ENCODE measurements around the gene AOC2. TPM values are rescaled to one million over a fixed set of nuclear protein-coding genes. Genes with fewer than 3 reads are reported as not detected.

The AOC2 gene
- polyA plus RNA-seq, 1 of the 3 experiments (the other 2 are of a cell fraction), result 0.33 TPM

DNA sequence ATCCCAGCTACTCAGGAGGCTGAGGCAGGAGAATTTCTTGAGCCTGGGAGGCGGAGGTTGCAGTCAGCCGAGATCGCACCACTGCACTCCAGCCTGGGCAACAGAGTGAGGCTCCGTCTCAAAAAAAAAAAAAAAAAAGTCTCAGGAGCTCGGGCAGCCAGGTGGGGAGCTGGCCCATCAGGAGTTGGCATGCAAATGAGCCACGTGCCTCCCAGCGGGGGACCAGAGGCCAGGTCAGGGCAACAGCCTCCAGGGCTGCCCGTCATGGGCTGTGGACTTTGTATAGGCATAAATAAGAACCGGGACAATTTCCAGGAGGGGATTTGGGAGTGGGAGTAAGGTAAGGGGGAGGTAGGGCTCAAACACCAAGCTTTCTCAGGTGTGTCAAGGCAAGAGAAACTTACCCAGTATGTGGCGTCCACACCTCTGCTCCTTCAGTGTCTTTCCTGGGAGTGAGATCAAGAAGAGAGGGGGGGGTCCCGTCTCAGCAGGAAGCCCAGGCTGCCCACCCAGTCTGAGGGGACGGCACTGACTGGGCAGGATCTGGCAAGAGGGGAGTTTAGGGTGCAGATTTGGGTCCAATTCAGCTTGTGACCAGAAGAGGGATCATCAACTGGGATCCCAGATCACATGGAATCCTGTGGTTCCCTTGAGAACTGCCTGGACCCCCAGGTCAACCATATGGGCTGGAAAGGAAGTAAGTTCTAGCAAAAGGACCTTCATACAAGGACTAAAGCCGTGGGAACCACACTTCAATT, 33.9 kb downstream of the AOC2 start:
- no peaks in the 10 kb centered on the region for H3K79me2 ChIP-seq (ENCODE audit: insufficient read depth)
- H3K9ac ChIP-seq, result no peak overlapping the region
- H3K4me3 ChIP-seq (ENCODE audit: low read depth in 2 of 2, low read length in 1 of 2), result no peak overlapping the region
- H3K9me2 ChIP-seq, result no peaks in the 10 kb centered on the region
- WGBS (ENCODE audit: low lambda C conversion rate), result 20% methylated on average over 12 of the region's 13 CpGs
- no peaks in the 10 kb centered on the region for H3F3A ChIP-seq (replicated peaks; ENCODE audit: insufficient read depth)
- no peak for DNase-seq
- POLR2A ChIA-PET, result no interaction called here
- no peaks in the 10 kb centered on the region for H3K36me3 ChIP-seq (replicated peaks in 1 of 2; ENCODE audit: control insufficient read depth in 1 of 2, insufficient read depth in 2 of 2, low read length in 1 of 2)
- TF ChIP-seq TAF1 (IDR thresholded peaks at IDR 0.05; ENCODE audit: borderline replicate concordance, low read depth, low read length) (no peak), MXI1 (IDR thresholded peaks at IDR 0.05; ENCODE audit: low read depth, low read length) (no peak), GATA2 (CRISPR knock-in tag; IDR thresholded peaks at IDR 0.05) (no peak), NFIC (IDR thresholded peaks at IDR 0.05; ENCODE audit: borderline replicate concordance) (no peak), FOXM1 (IDR thresholded peaks at IDR 0.05; ENCODE audit: low read depth) (no peak), FOSL2 (IDR thresholded peaks at IDR 0.05; ENCODE audit: borderline replicate concordance, low read depth) (no peak), GABPA (IDR thresholded peaks at IDR 0.05; ENCODE audit: low read depth) (no peak), MEF2A (IDR thresholded peaks at IDR 0.05; ENCODE audit: borderline replicate concordance, low read depth) (no peak), FOXJ3 (CRISPR knock-in tag; IDR thresholded peaks at IDR 0.05) (no peak), EZH2phosphoT487 (IDR thresholded peaks at IDR 0.05; ENCODE audit: borderline replicate concordance, low read depth) (no peak), TCF12 (IDR thresholded peaks at IDR 0.05) (no peak), RAD21 (IDR thresholded peaks at IDR 0.05; ENCODE audit: low read length) (no peak), RFX5 (IDR thresholded peaks at IDR 0.05; ENCODE audit: low read length) (no peak)
- TF ChIP-seq, protein P1, sequence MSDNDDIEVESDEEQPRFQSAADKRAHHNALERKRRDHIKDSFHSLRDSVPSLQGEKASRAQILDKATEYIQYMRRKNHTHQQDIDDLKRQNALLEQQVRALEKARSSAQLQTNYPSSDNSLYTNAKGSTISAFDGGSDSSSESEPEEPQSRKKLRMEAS (IDR thresholded peaks at IDR 0.05; ENCODE audit: low read depth), result no peak
- TF ChIP-seq, protein P2, sequence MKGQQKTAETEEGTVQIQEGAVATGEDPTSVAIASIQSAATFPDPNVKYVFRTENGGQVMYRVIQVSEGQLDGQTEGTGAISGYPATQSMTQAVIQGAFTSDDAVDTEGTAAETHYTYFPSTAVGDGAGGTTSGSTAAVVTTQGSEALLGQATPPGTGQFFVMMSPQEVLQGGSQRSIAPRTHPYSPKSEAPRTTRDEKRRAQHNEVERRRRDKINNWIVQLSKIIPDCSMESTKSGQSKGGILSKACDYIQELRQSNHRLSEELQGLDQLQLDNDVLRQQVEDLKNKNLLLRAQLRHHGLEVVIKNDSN (IDR thresholded peaks at IDR 0.05; ENCODE audit: borderline replicate concordance, low read depth), result no peak
- TF ChIP-seq, protein P3, sequence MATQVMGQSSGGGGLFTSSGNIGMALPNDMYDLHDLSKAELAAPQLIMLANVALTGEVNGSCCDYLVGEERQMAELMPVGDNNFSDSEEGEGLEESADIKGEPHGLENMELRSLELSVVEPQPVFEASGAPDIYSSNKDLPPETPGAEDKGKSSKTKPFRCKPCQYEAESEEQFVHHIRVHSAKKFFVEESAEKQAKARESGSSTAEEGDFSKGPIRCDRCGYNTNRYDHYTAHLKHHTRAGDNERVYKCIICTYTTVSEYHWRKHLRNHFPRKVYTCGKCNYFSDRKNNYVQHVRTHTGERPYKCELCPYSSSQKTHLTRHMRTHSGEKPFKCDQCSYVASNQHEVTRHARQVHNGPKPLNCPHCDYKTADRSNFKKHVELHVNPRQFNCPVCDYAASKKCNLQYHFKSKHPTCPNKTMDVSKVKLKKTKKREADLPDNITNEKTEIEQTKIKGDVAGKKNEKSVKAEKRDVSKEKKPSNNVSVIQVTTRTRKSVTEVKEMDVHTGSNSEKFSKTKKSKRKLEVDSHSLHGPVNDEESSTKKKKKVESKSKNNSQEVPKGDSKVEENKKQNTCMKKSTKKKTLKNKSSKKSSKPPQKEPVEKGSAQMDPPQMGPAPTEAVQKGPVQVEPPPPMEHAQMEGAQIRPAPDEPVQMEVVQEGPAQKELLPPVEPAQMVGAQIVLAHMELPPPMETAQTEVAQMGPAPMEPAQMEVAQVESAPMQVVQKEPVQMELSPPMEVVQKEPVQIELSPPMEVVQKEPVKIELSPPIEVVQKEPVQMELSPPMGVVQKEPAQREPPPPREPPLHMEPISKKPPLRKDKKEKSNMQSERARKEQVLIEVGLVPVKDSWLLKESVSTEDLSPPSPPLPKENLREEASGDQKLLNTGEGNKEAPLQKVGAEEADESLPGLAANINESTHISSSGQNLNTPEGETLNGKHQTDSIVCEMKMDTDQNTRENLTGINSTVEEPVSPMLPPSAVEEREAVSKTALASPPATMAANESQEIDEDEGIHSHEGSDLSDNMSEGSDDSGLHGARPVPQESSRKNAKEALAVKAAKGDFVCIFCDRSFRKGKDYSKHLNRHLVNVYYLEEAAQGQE (IDR thresholded peaks at IDR 0.05; ENCODE audit: low read depth, low read length), result no peak
- TF ChIP-seq, protein P4, sequence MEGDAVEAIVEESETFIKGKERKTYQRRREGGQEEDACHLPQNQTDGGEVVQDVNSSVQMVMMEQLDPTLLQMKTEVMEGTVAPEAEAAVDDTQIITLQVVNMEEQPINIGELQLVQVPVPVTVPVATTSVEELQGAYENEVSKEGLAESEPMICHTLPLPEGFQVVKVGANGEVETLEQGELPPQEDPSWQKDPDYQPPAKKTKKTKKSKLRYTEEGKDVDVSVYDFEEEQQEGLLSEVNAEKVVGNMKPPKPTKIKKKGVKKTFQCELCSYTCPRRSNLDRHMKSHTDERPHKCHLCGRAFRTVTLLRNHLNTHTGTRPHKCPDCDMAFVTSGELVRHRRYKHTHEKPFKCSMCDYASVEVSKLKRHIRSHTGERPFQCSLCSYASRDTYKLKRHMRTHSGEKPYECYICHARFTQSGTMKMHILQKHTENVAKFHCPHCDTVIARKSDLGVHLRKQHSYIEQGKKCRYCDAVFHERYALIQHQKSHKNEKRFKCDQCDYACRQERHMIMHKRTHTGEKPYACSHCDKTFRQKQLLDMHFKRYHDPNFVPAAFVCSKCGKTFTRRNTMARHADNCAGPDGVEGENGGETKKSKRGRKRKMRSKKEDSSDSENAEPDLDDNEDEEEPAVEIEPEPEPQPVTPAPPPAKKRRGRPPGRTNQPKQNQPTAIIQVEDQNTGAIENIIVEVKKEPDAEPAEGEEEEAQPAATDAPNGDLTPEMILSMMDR (IDR thresholded peaks at IDR 0.05), result no peak
- no peaks in the 10 kb centered on the region for H4K20me1 ChIP-seq (ENCODE audit: insufficient read depth)
- no peaks in the 10 kb centered on the region for H3K9me3 ChIP-seq
- no peak overlapping the region for H3K4me2 ChIP-seq
- H3K27ac ChIP-seq (ENCODE audit: low read depth in 2 of 2, low read length in 1 of 2), result no peak overlapping the region
- H3K27me3 ChIP-seq (ENCODE audit: insufficient read depth), result peaks cover 39% of the 10 kb centered on the region
- H2AFZ ChIP-seq (ENCODE audit: low read depth), result no peak overlapping the region
- CTCF ChIA-PET, result interaction anchor here (1.3 to 1.6 kb wide), 2 partner anchors 13 to 58 kb away, joined by 3 read pairs; no protein-coding TSS in a partner anchor
- H3K4me1 ChIP-seq (ENCODE audit: control insufficient read depth in 1 of 2, insufficient read depth in 2 of 2, low read depth in 1 of 2, low read length in 1 of 2), result no peaks in the 10 kb centered on the region
